T-helper 17 cell (primary cell): ENCODE data around the gene ASZ1. TPM values are rescaled to one million over a fixed set of nuclear protein-coding genes. Genes with fewer than 3 reads are reported as not detected.

Source experiments
- ATAC-seq: fragments of 150-1000 bp; cut with Tn5 transposase; 2 replicates; pipeline ENCODE4 v1.10.0; 2021; ENCODE audit warnings: mild to moderate bottlenecking, moderate library complexity
- DNase-seq, 3 donors: peaks; one replicate each; pipeline versions ENCODE4 v3.0.0 to v3.0.0-alpha.2; 2020 to 2021
- H3K9me3 ChIP-seq: one replicate; pipeline ENCODE4 v1.7.0; 2013; ENCODE audit warnings: low read length, mild to moderate bottlenecking; ENCODE audit not compliant: control insufficient read depth, poor library complexity, severe bottlenecking
- H3K27ac Mint-ChIP-seq: one replicate; pipeline ENCODE4 v1.8.0; 2022; ENCODE audit warnings: mild to moderate bottlenecking, moderate library complexity, mixed read lengths
- H3K27me3 Mint-ChIP-seq: one replicate; pipeline ENCODE4 v1.8.0; 2022; ENCODE audit warnings: mixed read lengths
- H3K36me3 Mint-ChIP-seq: one replicate; pipeline ENCODE4 v1.8.0; 2022; ENCODE audit warnings: low read depth, mixed read lengths
- H3K4me1 Mint-ChIP-seq: one replicate; pipeline ENCODE4 v1.8.0; 2022; ENCODE audit warnings: mild to moderate bottlenecking, mixed read lengths
- H3K4me3 Mint-ChIP-seq: one replicate; pipeline ENCODE4 v1.8.0; 2022; ENCODE audit warnings: mild to moderate bottlenecking, moderate library complexity, mixed read lengths
- total RNA-seq, 4 donors: library from RNA in 2 of 4; stranded (reverse) in 2 of 4; gene quantifications; one replicate each; pipeline ENCODE4 v1.2.3 and lab custom pipeline; 2022 to 2026

ASZ1 gene
- total RNA-seq, 2 donors from 2014 or later: not detected

- Mint-ChIP-seq H3K4me3 (no peak overlapping the region), H3K27me3 (peaks cover 44% of the 10 kb centered on the region), H3K36me3 (peaks cover 3% of the 10 kb centered on the region), H3K4me1 (peaks cover 2% of the 10 kb centered on the region), H3K27ac (no peak overlapping the region)
- ATAC-seq (no peak), DNase-seq (no peak)
- H3K9me3 ChIP-seq: no peaks in the 10 kb centered on the region
Observed at GRCh38 chr7:117319181-117319580, 108.1 kb downstream of the ASZ1 start.

- H3K27me3 Mint-ChIP-seq: peaks cover 15% of the 10 kb centered on the region
- H3K4me3 Mint-ChIP-seq: no peak overlapping the region
- H3K36me3 Mint-ChIP-seq: no peaks in the 10 kb centered on the region
- no peak overlapping the region for H3K27ac Mint-ChIP-seq
- H3K9me3 ChIP-seq: no peaks in the 10 kb centered on the region
- no peak for ATAC-seq
- DNase-seq: no peak
- H3K4me1 Mint-ChIP-seq: no peaks in the 10 kb centered on the region
Observed at GRCh38 chr7:117313582-117313981, 113.7 kb downstream of the ASZ1 start.

Other genes with a start within 250 kb of the ASZ1 start
- gene WNT2, start 104.4 kb downstream of the ASZ1 start, total RNA-seq: not detected
- gene CFTR, start 52.5 kb upstream of the ASZ1 start, total RNA-seq: not detected